HG02870 (cell line): ENCODE measurements around the gene TMEM9.

Source experiments
- ATAC-seq: cut with Tn5 transposase; IDR thresholded peaks from one replicate; pipeline ENCODE4 v1.9.1; 2021; ENCODE audit warnings: mild to moderate bottlenecking, moderate library complexity; ENCODE audit not compliant: unreplicated experiment

Gene TMEM9

DNA sequence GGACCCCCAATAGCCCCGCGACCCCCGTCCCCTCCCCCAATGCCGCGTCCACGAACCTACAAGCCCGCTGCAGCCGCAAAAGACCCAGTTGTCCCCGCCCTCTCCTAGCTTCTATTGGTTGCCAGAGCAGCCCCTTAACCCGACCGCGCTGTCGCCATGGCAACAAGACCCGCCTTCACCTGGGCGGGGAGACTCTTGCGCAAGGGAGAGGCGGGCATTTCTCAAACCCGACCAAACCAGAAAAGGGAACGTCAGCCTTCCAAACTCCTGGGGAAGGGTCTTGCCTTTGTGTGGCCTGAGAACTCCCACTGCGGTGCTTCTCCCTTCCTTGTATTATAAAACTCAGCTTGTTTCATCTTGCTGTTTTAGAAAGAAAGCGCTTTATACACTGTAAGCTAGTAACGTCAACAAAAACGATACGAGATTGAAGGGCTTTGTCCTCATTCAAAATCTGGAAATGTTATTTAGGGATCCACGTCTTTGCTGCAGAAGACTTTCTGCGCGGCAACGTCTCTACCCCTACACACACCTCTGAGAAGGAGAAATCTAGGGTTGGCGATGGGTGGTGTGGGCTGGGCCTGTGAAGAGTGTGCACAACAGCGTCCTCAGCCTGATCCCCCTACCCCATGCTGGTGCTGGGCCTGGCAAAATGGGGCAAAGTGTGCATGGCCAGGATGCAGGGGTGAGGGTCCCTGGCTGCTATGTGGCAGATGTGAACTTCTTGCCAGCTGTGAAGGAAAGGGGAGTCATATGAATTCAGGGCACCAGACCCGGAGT lies at the start of gene TMEM9:
Gene TMEM9, minus strand, starts transcription at position 86 of the 777 bp plus-strand sequence. CDS start 551 bp downstream, outside the sequence.
- ATAC-seq, result peak; percentile 95

DNA sequence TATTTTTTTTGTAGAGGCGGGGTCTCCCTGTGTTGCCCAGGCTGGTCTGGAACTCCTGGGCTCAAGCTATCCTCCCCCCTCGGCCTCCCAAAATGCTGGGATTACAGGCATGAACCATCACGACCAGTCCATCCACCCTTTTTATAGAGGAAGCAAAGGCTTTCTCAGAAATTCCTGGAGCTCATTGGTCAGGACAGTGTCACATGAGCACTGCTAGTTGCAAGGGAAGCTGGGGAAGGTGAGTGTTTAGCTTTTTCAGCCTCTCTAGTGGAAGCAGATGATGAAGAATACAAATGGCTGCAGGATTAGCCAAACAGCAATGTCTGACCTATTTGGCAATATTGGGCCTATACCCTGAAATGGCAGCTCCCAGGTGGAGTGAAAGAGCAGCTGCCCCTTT lies 44.3 kb upstream of the TMEM9 start:
- no peak for ATAC-seq

DNA sequence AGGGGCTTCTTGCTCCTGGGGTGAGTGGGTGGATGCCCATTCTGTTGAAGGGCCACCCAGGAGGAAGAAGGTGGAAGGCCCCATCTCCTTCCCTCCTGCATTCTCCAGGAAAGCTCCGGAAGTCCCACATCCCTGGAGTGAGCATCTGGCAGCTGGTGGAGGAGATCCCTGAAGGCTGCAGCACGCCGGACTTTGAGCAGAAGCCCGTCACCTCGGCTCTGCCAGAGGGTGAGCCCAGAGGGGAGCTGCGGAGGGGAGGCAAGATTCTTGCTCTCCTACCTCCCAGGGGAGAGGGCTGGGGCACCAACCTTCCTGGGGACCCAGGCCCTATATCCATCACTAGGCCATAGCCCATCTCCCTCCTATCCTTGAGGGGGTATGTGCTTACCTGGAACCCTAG lies 39.8 kb upstream of the TMEM9 start:
- no peak for ATAC-seq

DNA sequence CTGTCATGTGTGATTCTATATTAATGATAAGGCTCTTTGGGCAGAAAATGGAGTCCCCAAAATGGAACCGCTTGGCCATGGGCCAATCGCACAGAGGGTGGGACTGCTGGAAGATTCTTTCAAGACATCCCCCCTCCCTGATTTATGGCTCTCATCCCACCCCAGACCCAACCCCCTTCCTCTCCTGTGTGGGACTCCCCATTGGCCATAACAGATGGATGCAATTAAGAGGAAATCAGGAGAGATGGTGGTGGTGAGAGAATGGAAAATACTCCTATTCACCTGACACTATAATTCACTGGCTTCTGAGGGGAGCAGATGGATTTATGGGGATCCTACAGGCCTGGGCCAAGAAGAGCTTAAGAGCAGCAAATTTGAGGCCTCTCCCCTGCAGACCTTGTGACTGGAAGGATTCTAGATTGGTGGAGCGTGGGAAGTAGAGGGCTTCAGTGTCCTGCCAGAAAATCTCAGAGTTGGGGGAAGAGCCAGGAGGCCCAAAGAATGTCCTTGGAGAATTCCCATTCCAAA lies 38.1 kb upstream of the TMEM9 start:
- no peak for ATAC-seq

DNA sequence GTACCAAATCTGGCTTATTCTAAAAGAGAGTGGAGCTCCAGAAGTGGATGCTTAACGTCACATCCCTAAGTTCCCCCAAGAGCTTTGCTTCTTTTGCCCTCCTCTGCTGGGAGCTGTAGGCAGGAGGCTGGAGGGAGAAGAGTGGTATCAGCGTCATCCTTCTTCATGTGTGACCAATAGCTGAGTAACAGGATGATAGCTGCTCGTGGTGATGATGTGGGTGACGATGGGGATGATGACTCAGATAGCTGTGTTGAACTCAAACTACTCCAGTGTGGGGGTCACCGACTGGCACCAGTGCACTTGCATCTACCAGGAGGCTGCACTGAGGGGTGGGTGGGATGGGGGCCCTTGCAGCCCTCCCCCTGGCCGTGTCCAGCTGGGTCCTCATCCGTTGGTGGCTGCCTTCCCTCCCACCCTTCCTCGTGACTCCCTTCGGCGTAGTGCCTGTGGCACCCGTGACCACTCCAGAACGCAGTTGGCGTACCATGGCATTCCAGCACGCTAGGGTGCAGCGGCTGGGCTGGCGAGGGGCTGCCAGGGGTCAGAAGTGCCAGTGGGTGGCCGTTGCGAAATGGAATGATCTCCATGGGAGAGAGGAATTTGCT lies 37.5 kb upstream of the TMEM9 start:
- ATAC-seq, result no peak

DNA sequence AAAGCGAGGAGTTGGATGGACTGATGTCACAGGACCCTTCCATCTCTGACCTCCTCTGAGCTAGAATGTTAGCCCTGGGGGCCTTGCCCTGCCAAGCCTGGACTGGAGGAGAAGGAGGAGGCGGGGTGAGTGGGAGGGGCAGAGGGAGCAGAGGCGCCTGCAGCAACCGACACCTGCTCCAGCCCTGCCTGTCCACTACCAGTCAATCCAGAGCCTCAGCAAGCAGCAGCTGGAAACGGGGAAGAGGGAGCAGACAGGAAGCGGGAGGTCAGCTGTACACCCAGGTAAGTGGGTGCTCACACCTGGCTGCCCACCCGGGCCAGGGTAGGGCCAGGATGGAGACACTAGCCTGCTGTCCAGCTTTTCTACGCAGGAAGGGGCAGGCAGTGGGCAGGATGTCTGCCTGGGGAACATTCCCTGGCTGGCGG lies 36.4 kb upstream of the TMEM9 start, which contains the start of gene IGFN1:
Gene IGFN1, plus strand, starts transcription at position 201 of the 428 bp plus-strand sequence. CDS start 2,470 bp downstream, outside the sequence.
- ATAC-seq, result no peak

DNA sequence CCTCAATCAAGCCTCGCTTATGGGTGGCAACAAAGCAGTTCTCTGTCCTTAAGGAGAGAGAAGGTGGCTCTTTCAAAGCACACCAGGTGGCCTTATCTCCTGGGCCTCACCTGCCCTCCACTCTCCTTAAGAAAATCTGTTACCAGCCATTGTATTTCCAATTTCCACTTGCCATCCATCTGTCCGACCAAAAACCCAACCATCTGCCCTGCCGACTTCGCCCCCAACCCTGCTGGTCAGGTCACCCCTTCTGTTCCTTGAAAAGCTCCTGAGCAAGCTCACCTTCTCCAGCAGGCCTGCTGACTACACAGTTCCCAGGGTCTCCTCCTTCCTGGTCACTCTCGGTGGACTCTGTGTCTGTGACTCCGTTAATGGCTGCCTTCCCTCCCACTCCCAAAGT lies 35.7 kb upstream of the TMEM9 start:
- no peak for ATAC-seq

DNA sequence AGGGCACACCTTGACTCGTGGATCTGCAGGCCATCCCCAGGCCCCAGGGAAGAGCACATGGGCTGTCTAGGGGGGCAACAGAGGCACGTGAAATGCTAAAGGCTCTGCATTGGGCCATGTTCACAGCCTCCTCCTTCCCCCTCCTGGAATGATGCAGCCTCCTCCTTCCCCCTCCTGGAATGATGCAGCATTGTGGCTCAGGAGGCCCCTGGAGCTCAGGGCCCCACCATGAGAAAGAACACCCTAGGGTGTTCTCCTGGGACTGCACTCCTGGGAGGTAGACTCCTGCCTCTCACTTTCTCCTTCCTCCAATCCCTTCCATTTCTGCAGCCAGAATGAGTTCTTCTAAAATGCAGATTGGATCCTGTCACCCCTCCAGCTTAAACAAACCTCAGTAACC lies 34.8 kb upstream of the TMEM9 start:
- ATAC-seq, result no peak

DNA sequence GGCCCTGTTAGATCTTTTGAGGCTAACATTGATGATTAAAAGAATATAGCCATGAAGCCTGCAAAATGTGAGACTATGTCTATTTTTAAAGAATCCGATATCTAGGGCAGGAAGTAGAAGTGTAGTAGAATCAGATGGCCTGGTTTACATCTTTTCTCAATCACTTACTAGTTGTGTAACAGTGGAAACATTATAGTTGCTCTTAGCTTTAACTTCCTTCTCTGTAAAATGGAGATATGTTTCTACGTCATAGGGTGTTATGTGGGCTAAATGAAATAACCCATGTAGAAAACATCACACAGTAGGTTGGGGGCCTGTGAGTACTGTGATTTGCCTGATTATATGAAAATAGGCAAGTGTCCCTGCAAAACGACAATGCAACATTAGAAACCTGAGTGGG lies 31.9 kb upstream of the TMEM9 start:
- no peak for ATAC-seq

DNA sequence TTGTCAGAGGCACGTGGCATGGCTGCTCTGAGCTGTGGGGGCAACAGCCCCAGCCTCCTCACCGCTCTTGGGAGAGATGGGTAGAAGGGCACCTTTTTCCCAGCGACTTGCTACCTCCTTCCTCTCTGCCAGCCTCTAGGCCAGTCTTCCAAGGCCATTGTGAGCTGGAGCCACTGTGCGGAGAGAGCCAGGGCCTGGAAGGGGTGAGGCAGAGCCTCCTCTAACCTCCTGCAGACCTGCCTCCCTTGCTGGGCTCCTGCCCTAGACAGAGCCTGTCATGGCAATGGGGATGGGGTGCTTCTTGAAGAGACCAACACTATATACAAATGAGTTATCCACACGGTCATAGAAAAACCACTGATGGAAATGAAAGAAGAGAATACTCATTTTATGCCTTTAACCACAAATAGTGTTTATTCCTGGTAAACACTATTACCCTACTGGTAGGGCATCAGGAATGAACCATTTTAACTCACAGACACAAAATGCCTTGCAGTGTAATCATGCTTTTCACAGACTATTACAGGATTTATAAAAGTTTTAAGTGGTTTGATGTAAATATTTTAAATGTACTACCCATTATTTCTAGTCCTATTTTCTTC lies 31.4 kb upstream of the TMEM9 start:
- ATAC-seq, result no peak

DNA sequence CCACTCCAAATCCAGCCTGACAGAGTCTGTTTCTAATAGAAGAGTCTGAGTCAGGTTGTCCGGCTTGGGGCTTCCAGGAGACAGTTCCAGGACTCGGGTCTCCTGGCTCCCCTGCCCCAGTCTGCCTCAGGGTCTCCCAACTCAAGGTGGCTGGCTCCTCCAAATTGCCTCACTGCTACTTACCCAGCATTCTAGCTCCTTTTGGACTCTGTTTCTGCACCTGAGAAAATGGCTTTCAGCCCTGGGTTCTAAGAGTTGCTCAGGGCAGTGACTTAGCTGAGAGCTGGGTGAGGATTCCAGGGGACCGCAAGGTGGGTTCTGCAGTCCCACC lies 30.8 kb upstream of the TMEM9 start:
- ATAC-seq, result no peak

DNA sequence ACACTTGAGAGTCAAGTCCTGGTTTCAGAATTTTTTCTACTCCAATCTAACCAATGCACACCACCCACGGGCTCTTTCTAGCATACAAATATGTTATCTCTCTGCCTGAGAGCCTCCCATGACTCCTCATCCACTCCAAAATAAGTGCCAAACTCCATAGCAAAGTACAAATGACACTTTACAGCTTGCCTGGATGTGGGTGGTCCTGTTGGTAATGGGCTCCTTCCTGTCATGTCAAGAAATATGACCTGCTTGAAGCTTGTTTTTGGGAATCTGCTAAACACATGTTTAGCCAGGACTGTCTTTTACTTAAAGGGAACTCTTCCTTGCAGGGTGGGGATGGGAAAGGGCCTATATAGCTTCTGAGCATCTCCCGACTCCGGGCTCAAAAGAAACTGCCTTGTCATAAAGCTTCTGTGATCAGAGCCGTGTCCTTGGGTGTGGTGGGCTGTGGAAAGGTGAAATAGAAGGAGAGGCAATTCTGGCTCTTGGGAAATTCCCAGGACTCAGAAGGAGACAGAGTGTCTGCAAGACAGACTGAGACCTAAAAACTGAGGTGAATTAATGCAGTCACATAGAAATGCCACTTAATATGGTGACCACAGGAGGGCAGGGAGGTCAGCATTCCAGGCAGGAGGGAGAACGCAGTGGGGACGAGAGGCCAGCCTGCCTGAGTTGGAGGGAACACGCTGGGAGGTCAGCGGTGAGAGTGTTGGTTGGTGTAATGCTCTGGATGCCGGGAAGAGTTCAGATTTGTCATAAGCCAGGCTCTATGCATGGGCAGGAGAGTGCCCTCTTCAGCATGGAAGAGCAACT lies 30.2 kb upstream of the TMEM9 start:
- no peak for ATAC-seq

DNA sequence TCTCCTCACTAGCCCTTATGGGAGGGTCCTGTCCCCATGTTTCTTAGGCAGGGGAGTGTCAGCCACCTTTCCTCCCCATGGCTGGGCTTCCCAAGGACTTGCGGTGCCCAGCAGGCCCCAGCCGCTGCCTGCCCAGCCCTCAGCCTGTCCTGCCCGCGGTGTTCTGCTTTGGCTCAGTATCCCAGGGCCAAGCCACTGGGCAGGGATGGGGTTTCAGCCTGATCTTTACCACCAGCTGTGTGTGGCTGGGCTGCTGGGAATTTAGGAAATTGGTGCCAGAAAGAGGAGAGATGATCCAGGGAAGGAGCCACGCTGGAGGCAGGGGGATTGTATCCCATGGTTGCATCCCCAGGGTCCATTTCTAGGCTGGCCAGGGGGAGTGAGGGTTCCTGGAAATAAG lies 29.5 kb upstream of the TMEM9 start:
- no peak for ATAC-seq

DNA sequence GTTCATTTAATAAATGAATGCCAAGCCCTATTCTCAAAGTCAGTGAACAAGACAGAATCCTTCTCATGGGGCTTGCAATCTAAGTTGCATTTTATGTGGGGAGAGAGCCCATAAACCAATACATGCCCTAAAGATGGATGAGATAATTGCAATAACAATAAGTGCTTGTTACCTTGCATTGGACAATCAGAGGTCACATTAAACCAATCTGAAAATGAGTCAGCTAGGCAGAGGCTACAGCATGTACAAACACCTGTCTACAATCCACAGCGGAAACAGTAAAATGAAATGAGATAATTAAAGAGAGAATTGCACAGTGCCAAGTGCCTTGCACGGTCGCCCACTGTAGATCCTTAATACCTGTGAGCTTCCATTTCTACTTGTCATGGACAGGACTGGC lies 28.9 kb upstream of the TMEM9 start:
- ATAC-seq, result no peak

DNA sequence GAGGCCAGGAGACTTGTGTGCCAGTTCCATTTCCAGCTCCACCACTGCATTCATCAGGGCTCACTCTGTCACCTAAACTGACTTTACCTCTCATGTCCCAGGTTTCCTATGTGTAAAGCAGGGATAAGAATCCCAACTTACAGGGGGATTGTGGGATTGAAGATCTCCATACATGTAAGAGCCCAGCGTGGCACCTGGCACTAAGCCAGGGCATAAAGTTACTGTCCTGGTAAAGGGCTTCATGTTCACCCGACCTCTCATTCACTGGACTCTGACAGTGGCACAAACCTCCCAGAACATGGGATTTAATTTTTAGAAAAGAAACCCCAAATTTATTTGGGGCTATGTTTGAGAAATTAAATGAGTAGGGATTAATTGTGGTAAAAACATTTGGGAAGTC lies 27.5 kb upstream of the TMEM9 start:
- no peak for ATAC-seq

DNA sequence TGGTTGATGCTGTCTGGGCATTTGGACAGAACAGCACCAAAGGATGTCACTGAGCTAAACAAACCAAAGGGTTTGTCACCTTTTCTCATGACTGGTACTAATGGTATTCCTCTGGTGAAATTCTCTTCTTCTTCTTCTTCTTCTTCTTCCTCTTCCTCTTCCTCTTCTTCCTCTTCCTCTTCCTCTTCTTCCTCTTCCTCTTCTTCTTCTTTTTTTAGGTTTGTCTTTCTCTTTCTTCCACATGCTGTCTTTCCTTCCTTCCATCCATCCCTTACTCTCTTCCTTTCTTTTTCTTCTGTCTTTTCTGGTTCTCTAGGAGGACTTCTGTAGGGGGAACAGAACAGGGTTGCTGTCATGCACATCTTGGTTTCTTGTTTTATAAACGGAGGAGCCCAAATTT lies 27.0 kb upstream of the TMEM9 start:
- ATAC-seq, result no peak

DNA sequence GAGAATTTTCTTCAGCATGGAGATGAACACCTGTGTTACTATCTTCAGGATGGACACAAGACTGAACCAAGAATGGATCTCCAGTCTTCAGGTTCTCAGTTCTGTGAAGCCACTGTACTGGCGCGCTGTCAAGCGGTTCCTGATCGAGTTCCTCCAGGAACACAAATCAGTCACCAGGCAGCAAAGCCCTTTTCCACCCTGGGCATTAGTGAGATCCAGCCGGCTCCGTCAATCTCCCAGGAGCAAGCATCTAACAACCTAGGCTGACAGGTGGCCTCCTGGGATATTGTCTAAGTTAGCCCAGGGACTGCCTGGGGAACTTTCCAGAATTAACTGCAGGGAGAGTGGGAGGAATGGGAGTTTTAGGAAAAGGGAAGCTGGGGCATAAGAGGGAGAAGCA lies 26.6 kb upstream of the TMEM9 start:
- no peak for ATAC-seq

DNA sequence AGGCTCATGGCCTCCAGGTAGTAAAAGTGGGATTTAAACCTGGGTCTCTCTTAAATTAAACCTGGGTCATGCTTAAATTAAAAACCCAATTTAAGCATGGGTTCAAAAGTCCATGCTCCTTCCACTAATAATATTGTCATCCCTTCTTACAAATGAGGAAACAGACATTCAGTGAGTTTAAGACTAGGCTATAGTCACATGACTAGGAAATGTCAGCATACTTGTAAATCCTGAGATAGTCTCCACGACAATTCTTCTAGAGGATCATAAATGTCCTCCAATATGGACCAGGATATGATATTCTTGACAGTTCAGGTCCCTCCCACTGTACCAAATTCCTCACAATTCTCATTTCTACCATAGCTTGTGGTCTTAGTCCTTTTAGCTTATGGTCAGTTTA lies 25.9 kb upstream of the TMEM9 start:
- ATAC-seq, result no peak

DNA sequence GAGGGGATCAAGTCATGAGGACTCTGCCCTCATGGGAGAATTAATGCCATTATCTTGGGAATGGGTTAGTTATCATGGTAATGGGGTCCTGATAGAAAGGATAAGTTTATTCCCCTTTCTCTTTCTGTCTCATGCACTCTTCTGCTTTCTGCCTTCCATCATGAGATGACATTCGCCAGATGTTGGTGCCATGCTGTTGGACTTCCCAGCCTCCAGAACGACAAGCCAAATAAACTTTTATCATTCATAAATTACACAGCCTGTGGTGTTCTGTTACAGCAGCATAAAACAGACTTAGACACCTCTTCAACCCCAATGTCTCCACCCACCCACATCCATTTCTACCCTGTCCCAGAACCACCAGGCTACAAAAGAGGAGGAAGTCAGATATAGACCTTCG lies 24.4 kb upstream of the TMEM9 start:
- no peak for ATAC-seq

DNA sequence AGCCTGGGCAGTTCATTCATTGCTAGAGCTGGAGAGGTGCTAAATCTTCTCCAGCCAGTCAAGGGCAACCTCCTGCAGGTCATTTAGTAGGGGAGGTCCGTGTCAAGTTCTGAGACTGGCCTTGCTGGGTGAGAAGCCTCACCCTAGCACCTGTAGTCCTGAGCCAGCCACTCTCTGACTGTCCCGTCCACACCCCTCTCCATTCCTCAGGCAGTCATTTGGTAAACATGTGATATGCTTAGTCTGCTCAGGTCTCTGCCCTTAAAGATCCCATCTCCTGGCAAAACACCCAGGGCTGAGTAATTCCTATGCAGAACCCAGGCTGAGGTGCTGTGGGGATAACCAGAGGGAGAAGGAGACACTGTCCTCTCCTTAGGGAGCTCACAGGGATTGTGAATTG lies 22.7 kb upstream of the TMEM9 start:
- no peak for ATAC-seq

DNA sequence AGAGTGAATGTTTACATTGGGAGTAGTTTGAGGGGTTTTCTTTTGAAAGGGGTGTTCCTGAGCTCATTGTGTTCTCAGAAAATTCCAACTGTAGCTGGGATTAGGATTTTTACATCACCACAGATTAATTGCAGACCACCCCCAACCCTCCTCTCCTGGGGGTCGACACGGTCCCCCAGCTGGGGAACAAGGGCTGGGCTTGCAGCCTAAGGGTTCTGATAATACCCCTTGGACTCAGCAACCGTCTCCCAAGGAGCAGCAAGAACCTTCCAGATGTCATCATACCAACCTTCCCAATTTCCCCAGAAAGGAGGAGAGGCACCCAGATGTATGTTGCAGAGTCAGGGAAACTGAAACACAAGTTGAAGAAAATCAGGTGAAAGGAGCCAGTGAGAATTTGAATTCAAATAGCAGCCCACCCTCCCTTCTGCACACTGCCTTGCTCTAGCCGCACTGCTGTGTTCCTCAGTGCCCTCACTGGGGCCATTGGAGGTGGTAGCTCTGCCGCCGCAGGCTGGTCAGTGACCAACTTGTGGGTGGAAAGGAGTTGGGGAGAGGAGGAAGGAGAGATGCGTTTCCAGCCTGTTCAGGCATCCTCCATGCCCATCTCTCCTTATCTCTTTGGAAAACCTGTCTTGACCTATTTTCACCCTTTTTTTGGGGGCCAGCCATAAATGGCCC lies 21.7 kb upstream of the TMEM9 start:
- ATAC-seq, result no peak
